ENCODE data around the gene GPR35.

DNA sequence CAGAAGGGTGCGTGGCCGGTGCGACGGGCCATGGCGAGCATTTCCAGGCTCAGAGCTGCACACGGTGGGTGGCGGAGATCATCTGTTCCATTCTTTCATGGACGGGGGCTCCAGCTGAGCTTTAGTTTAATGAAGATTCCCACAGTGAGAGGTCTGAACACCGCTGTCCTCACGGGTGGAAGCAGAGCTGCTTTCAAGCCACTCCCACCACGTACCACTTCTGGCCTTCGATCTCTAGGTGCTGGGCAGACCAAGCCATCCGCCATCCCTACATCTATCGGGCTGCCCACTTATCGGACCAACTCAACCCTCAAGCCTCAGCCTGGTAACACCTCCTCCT is 18.5 kb downstream of the GPR35 start:
- TF ChIP-seq POLR2AphosphoS5 (IDR thresholded peaks at IDR 0.05) = no peak
- TF ChIP-seq, protein P1, sequence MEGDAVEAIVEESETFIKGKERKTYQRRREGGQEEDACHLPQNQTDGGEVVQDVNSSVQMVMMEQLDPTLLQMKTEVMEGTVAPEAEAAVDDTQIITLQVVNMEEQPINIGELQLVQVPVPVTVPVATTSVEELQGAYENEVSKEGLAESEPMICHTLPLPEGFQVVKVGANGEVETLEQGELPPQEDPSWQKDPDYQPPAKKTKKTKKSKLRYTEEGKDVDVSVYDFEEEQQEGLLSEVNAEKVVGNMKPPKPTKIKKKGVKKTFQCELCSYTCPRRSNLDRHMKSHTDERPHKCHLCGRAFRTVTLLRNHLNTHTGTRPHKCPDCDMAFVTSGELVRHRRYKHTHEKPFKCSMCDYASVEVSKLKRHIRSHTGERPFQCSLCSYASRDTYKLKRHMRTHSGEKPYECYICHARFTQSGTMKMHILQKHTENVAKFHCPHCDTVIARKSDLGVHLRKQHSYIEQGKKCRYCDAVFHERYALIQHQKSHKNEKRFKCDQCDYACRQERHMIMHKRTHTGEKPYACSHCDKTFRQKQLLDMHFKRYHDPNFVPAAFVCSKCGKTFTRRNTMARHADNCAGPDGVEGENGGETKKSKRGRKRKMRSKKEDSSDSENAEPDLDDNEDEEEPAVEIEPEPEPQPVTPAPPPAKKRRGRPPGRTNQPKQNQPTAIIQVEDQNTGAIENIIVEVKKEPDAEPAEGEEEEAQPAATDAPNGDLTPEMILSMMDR (IDR thresholded peaks at IDR 0.05) = no peak
- no peak for TF ChIP-seq POLR2A (IDR thresholded peaks at IDR 0.05)
- TF ChIP-seq EP300 (IDR thresholded peaks at IDR 0.05; ENCODE audit: low read depth) = no peak
